Esophagus squamous epithelium (tissue), 4 donors: Measurements from ENCODE around the gene RBM10.

Source experiments
- CTCF ChIP-seq, 6 experiments: fragments of 450-650 bp in 4 of 6; fragments of 200-600 bp in 2 of 6; sonication (generic) in 2 of 6; IDR thresholded peaks; one replicate each; pipeline ENCODE4 v1.5.1; 2016 to 2019; ENCODE audit warnings: antibody characterized with exemption in 6 of 6, mild to moderate bottlenecking in 4 of 6, moderate library complexity in 4 of 6
- POLR2A ChIP-seq, 4 donors: fragments of 450-650 bp; IDR thresholded peaks; one replicate each; pipeline ENCODE4 v1.6.1; 2017; ENCODE audit warnings: antibody characterized with exemption in 4 of 4, mild to moderate bottlenecking in 4 of 4, moderate library complexity in 3 of 4

GRCh38 chrX:47143894-47144625 is 961 bp upstream of the RBM10 start:
- TF ChIP-seq CTCF (IDR thresholded peaks at IDR 0.05) (no peak), POLR2A (IDR thresholded peaks at IDR 0.05) (no peak)
